ENCODE measurements around the gene ZNRF3.
A peak's percentile ranks its signal among the peaks of the same experiment; 100 is the strongest.
"Not testable (repeated sequence)": the region's sequence is repeated elsewhere in the genome, so short reads cannot be mapped to it uniquely, and the experiment has no call there.

Gene ZNRF3

DNA sequence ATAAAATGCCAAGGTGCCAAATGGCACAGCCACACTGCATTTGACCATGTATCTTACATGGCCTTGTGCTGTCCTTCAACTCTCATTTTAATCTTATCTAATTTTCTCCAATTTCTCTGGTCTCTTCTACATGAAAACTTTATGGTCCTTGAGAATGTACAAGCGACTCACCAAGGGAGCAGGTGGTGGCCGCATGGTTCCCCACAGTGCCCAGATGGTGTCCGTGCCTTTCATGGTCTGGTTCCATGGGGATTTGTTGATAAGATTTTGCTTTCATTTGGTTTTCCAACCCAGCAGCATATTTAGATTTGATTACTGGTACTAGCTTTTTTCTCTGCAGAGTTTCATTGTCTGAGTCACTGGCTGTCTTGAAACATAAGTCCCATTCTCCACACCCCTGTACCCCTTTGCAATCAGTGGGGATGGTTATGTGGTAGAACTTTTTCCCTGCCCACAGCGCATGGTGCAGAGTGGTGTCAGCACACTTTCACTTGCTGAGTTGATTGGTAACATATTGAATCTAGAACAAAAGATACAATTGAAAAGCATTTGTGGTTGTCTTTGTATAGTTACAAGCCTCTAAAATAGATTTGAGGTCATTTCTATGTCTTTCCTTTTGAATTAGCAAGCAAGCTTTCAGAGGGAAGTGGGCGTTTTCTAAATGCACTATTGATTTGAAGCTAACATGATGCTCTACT lies 24.1 kb downstream of the ZNRF3 start:
- no peak for DNase-seq (ENCODE audit: low spot score)

DNA sequence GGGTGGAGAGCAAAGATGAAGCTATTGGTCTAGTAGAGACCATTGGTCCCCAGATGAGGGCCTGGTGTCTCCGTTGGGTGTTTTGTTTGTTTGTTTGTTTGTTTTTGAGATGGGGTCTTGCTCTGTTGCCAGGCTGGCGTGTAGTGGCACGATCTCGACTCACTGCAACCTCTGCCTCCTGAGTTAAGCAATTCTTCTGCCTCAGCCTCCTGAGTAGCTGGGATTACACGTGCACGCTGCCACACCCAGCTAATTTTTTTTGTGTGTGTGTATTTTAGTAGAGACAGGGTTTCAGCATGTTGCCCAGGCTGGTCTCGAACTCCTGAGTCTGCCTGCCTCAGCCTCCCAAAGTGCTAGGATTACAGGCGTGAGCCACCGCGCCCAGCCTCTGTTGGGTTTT lies 25.4 kb downstream of the ZNRF3 start:
- not testable (repeated sequence) for DNase-seq (ENCODE audit: low spot score)

DNA sequence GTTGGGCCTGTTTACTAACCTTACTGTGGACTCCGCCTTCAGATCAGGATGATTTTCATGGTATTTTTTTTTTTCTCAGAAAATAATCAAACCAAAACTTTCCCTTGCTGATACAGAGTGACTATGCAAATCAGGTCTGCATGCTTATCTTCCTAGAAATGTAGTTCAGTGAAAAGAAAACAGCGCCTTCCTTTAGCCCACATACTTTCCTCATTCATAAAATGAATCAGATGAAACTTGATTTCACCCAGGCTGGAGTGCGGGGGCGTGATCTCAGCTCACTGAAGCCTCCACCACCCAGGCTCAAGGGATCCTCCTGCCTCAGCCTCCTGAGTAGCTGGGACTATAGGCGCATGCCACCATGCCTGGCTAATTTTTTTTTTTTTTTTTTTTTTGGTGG lies 26.0 kb downstream of the ZNRF3 start:
- no peak for DNase-seq (ENCODE audit: low spot score)

DNA sequence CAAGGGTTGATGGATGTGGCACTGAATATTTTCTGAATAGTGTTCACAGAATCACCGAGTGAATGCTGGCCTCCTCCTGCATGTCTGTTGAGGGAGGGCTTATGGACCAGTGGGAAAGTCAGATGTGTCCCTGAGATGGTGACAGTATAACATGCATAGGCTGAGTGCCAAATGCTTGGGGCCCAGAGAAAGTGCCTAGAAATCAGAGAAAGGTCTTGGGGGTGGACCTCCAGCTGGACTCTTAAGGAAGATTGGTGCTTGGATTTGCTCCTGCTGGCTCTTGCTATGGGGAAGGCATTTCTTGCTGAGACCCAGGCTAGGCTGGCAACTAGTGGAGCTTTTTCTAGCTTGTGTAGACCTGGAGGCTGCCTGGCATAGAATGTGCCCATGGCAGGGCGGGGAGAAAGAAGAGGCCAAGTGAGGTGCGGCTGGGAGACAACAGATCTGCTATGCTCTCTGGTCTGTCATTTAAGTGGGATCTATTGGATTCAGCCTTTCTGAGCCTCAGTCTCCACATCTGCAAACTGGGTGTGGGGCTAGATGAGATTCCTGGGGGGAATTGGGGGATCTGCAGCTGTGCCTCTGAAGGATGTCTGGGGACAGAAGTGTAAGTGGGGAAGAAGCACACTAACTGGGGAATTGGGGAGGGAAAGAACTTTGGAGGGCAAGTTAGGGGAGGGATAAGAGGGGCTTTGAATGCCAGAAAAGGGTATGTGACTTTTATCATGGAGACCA lies 27.4 kb downstream of the ZNRF3 start:
- DNase-seq (ENCODE audit: low spot score), result no peak

DNA sequence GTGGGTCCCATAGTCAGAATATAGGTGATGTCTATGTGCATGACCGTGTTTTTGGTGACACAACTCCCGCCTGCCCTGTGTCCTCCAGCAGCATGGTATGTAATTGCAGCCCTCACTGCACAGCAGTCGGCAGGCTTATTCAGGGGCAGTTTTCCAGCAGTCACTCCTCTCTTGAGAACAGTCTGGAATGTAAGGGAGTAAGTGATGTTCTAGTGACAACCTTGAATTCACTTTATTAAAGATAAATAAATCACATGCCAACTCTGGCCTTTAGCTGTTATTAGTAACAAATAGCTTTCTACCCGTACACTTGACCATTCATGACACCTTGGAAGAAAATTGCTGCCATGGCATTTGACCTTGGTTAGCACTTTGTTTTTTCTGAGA lies 27.9 kb downstream of the ZNRF3 start:
- DNase-seq (ENCODE audit: low spot score), result no peak

DNA sequence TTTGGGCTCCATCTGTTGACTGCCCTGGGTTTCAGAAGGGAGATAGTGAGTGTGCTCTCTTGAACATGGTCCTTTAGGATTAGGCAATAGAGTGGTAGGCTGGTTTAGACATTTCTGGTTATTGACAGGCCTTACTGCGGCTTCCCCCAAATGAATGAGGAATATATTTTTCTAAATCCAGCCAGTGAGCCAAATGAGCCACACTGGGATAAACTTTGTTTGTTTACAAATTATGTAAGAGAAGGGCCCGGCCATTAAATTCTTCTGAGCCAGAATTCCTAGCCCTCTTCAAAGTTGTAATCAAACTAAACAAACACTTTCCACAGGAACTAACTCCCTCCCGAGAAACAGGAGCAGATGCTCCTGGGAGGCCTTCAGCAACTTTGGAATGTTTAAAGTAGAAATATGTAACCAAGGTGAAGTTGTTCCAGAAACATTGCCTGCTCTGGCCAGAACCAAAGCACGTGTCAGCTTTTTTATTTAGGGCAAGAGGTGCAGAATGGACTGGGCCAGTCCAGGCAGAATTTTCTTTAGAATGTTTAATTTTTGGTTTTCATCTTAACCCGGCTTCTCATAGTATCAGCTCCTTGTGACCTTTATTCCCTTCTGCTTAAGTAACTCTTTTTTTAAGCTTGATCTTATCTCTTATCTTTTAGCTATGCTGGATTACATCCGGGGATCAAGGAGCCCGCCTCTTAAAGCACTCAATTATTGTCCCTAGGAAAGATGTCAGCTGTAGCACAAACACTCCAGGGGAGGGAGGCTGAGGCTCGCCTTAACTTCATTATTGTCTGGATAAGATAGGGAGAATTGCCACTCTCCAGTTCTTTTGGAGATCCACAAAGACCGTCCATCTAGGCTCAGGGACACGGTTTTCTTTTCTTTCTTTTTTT lies 28.7 kb downstream of the ZNRF3 start:
- DNase-seq (ENCODE audit: low spot score), result peak; percentile 50

DNA sequence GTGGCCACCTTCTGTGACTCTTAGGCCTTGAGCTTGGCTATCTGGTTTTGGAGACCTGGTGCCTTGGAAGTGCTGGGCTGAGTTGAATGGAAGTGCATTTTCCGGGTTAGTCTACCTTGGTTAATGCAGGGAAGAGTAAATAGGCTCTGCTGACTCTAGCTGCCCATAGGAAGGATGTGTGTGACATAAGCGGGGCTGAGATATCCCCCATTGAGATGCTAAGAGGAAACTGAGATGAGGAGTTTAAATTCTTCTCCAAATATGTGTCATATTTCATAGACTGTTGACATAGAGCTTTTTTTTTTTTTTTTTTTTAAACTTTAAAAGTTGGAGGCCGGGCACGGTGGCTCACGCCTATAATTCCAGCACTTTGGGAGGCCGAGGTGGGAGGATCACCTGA lies 30.8 kb downstream of the ZNRF3 start:
- DNase-seq (ENCODE audit: low spot score), result no peak

DNA sequence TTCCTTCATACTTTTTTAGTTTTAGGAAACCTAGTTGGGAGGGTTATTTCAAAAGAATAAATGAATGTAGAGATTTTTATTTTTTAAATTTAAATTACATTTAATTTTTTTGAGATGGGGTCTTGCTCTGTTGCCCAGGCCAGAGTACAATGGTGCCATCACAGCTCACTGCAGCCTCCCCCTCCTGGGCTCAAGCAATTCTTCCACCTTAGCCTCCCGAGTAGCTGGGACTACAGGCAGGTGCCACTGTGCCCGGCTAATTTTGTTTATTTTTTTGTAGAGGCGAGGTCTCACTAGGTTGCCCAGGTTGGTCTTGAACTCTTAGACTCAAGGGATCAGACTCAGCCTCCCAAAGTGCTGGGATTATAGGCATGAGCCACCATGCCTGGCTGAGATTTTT lies 32.6 kb downstream of the ZNRF3 start:
- DNase-seq (ENCODE audit: low spot score), result no peak

DNA sequence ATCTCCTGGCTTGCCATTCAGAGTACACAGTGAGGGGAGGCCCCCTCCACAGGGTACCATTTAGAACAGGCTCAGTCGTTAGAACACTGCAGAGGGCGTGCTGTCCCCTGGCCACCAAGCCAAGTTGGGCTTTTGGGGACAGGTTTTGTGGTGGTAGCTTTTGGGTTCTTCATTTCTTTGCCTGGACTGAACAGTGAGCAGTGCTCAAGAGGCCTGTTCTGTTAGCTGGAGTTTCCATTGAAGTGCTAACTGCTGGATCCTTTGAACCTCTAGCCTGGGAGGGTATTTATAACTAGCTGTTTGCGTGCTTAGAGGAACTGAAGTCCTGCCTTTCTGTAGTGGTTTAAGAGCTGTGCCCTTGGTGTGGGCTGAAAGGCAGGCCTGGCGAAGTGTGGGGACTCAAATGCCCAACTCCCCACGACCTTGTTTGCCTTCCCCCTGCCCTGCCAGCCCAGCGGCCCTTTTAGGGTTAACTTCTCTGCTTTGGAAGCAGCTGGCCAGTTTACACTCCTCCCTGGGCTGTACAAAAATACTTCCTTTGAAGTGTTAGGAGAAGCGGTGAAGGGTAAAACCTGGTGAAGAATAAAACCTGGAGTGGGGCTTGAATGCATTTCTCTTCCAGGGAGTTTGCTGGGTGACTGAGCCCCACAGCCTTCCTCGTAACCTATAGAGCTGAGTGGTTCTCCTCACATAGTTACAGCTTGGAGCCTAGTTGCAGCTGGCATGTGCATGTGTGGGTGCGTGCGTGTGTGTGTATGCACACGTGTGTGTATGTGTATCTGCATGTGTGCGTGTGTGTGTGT lies 34.6 kb downstream of the ZNRF3 start:
- DNase-seq (ENCODE audit: low spot score), result no peak

DNA sequence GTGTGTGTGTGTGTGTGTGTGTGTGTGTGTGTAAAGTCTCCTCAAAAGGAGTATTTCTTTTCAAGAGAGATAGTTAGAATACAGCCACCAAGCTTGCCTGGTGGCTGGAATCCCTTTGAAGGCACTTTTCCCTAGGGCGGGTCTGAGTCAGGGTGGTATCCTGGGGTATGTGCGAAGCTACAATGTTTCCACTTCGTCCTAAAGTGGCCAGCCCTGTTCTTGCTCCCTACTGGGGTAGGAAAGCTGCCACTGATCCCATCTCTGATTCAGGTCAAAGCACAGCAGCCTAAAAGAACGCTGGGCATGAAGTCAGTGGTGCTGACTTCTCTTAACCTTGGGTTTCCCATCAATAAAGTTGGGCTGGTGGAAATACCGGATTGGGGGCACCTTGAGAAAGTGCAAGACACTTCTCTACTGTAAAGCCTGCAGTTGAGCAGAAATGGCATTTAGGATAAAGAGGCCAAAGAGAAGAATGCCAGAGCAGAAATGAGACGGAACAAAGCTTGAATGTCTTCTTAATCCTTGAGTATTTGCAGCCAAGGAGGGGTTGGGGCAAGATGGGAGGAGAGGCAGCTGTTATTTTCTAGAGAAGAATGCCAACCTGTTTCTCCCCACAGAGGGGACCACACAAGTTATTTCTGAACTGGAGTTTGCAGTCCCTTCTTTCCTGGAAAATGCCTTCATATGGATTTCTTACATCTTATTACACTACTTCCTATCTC lies 35.3 kb downstream of the ZNRF3 start:
- DNase-seq (ENCODE audit: low spot score), result no peak

DNA sequence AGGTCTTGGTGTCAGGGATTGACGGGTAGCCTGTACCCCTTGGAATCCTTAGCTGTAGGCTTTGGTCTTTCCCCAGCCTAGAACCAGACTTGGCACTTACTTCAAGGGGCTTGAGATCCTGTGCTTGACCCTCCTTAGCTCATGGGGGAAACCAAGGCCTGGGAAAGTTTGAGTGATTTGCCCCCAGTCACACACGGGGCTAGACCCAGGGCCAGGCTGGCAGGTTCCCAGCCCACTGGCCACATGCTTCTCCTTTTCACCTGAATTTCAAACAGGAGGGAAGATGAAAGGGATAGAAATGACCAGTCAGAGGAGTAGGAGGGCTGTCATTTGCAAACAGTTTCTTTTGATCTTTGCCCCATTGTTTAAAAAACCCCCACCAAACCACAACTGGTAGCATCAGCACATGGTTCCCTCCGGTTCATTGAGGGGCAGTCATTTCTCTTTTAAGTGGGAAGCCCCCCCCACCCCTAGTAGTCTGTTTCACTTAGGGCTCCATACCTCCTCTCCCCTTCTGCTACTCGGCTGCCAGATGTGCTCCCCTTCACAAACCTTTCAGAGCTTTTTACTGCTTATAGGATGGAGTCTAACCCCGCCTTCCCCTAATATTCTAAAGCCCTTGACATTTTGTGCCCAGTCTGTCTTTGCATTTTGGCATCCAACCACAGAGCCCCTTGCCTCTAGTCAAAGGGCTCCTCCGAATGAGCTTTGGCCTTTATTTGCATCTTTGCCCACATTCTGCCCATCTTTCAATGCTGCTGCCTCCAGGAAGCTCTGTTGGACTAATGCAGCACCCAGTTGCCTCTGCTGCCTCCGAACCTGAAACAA lies 37.6 kb downstream of the ZNRF3 start:
- DNase-seq (ENCODE audit: low spot score), result no peak

DNA sequence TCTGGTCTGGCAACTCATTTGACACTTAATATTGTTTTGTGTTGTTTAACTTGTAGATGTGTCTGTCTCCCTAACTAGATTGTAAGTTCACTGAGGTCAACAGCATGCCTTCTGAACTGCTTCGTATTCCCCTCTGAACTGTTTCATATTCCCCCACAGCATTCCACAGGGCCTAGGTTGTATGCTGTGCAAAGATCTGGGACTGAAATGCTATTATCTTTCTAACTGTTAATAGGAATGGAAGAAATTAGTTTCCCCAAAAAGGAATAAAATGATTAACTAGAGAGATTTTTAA lies 38.2 kb downstream of the ZNRF3 start:
- DNase-seq (ENCODE audit: low spot score), result no peak

DNA sequence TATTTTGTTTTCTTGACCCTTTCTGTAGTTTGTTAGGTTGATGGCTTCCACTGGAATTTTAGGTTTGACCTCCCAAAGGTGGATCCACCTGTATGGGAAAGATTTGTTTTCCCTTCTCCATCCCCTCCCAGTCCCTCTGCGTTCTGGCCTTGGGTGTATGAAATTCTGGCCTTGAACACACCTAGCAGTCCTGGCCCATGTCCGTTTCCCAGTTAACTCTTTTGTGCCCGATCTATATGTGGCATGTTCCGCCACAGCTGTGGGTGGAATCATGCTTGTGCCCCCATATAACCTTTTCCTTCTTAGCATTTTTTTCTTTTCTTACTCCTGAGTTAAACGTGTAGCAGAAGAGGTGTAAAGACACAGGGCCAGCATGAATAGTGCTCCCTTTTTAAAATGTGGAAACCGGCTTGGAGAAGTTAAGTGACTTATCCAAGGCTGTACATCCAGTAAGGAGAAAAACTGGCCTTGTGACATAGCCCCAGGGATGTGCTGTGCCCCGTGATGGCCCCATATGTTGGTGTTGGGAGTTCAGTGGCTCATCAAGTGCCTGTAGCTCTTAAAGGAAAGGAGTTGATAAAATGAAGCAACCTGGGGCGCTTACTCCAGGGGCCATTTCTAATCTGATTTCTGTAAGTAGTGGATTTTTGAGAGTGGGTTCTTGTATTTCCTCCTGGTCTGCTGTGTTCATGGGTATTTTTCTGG lies 39.3 kb downstream of the ZNRF3 start:
- DNase-seq (ENCODE audit: low spot score), result no peak

DNA sequence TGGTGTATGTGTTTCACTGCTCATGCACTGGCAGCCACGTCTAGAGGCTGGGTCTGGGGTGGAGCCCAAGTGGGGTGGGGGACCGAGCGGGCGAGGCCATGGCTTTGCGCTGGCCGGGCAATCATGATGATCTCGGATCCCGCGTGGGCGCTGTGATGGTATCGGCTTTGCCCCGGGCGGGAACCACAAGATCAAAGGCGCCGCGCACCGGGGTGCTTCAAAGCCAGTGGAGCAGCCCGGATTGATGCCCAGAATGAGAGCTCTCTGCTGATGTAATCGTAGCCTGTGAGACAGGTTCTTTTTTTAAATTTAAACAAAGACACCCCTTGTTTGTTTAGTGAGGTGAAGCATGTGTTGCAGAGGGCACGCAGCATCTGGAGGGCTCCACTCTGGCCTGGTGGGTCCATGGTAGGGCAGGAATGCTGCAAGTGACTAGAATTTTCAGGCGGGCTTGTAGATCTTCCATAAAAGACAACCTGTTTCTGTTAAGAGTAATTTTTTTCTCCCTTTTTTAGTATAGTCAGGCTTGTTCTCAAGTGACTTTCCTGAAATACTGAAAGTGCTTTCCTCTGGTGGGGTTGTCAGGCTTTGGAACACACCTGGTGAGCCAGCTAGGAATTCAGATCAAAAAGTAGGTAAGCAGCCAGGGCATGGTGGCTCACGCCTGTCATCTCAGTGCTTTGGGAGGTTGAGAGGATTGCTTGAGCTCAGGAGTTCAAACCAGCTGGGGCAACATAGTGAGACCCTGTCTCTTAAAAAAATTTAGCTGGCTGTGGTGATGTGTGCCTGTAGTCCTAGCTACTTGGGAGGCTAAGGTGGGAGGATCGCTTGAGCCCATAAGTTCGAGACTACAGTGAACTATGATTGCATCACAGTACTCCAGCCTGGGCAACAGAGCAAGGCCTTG lies 40.7 kb downstream of the ZNRF3 start:
- no peak for DNase-seq (ENCODE audit: low spot score)

DNA sequence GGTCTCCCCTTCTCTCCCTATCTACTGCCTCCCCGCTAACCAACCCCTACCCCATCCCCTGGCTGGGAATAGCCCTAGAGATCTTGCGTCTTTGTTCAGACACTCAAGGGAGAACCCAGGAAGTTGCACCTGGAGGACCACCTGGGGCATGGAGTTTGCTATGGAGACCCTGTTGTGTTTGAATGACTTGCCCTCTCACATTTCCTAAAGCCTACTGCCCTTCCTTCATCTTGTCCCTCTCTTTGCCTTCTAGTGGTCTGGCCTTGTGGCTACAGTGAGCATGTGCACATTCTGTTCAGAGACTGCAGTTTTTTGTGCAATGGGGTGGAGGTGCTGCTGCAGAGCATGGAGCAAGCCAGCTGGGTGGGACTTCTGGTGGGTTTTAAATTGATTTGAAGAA lies 42.5 kb downstream of the ZNRF3 start:
- DNase-seq (ENCODE audit: low spot score), result no peak

DNA sequence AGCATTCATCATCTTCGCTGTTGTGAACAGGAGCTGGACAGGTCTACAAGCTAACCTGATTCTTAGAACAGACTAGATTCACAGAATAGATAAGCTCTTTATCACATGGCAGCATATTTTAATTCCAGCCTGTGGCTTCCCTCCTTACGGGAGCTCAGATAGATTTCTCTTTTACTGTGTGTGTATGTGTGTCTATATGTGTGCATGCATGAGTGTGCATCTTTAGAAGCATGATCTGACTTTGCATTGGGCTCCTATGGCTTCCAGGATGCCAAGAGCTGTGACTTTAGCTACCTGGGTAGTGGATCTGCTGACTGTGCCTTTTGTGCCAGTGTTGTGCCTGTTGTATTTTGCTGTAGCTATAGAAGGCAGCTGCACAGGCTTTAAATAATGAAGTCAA lies 44.3 kb downstream of the ZNRF3 start:
- DNase-seq (ENCODE audit: low spot score), result no peak

DNA sequence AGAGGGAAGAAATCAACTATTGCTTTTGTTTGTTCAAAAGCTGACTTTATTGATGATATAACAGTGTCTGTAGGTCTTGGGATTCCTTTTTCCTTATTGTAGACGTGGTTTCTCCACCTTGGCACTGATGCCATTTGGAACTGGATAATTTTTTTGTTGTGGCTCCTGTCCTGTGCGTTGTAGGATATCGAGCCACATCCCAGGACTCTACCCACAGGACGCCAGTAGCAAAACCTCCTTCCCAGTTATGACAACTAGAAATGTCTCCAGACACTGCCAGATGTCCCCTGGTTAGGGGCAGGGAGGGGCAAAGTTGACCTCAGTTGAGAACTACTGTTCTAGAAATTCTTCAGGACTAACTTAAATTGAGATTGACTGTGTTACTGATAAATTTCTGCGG lies 45.8 kb downstream of the ZNRF3 start:
- no peak for DNase-seq (ENCODE audit: low spot score)

DNA sequence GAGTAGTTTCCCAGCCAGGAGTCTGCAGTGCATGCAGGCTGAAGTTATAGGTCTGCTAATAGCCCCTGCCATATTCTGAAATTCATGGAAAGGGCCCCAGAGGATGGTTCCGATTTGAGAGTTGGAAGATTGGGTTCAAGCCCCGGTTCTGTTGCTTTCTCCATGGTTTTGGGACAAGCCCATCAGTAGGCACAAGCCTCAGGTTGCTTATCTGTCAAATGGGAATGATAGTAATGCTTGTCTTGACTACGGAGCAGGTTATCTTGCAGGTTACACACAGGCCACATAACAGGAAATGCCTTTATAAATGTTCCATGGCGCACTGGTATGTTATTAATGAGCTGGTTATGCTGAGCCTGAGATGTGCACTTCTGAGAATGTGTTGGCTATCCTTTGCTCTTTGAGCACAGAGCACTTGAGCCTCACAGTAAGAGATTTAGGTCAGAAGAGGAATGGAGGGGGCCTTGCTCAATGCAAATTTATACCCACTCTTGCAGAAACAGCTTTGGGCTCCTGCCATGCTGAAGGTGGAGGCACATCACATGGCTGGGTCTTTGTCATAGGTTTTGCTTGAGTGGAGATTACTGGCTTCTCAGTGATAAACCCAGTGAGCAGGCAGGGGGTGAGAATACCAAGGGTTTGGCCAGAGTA lies 47.1 kb downstream of the ZNRF3 start:
- no peak for DNase-seq (ENCODE audit: low spot score)

Measured in AG08396 (cell line).